Epithelial cell of esophagus (primary cell): Measurements from ENCODE around the gene CD52.
"Not testable (repeated sequence)": the region's sequence is repeated elsewhere in the genome, so short reads cannot be mapped to it uniquely, and the experiment has no call there.

Experiments used
- DNase-seq: peaks from one replicate; pipeline ENCODE4 v3.0.0; 2010; ENCODE audit warnings: low read depth
- H3K4me3 ChIP-seq: 2 replicates; pipeline ENCODE4 v1.5.1; 2011; ENCODE audit warnings: mild to moderate bottlenecking, low read length, control low read depth
- CTCF ChIP-seq: IDR thresholded peaks from 2 replicates; pipeline ENCODE4 v1.5.1; 2011; ENCODE audit warnings: low read depth, mild to moderate bottlenecking, low read length, control low read depth, inconsistent platforms; ENCODE audit not compliant: insufficient read depth; ENCODE audit errors: missing control alignments

Gene CD52

DNA sequence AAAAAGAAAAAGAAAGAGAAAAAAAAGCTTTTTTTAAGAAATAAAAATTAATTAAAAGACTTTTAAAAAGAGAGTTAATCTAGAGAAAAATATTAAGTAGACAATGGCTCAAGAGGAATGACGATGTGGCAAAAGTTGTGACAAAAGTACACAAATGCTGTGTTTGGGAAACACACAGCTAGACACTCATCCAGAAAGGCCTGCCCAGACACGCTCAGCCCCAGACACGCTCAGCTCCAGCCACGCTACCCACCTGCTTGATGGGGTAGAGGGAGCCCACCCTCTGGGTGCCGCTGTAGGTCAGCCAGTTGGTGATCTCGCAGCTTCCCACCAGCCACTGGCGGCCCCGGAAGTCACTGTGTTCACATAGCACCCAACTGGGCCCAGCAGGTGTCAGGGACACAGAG lies 10.2 kb downstream of the CD52 start:
- DNase-seq: peak; percentile 85
- TF ChIP-seq CTCF: no peak
- H3K4me3 ChIP-seq: no peak overlapping the region

DNA sequence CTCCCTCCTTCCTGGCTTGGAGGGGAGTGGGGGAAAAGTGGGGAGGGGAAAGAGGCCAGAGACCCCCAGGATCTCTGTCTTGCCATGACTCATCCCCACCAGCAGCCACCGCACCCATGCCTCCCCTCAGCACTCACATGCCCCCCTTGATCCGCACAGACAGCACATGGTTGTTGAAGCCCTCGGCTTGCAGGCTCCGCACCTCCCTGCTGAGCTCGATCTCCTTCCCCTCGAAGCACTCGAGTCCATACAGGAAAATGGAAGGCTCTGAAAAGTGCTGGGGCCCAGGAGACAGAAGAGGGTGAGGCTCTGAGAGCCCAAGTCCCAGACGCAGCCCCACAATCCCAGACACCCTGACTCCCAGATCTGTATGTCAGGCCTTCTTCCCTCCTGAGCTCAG lies 10.8 kb downstream of the CD52 start:
- DNase-seq: no peak

GRCh38 chr1:26329380-26329779 lies 11.6 kb downstream of the CD52 start:
- not testable (repeated sequence) for DNase-seq, H3K4me3 ChIP-seq

More for the DNA sequence above, 10.8 kb downstream of the CD52 start:
- no peak overlapping the region for H3K4me3 ChIP-seq
- no peak for TF ChIP-seq CTCF

GRCh38 chr1:26330276-26330675 lies 12.5 kb downstream of the CD52 start:
- H3K4me3 ChIP-seq: no peak overlapping the region
- DNase-seq: no peak
- TF ChIP-seq CTCF: no peak

GRCh38 chr1:26333312-26333711 lies 15.6 kb downstream of the CD52 start:
- DNase-seq, H3K4me3 ChIP-seq: not testable (repeated sequence)

GRCh38 chr1:26335774-26336476 lies 18.2 kb downstream of the CD52 start:
- peak overlapping the region; percentile 73 for H3K4me3 ChIP-seq
- no peak for TF ChIP-seq CTCF
- DNase-seq: no peak

GRCh38 chr1:26336477-26337205 lies 18.9 kb downstream of the CD52 start:
- no peak for TF ChIP-seq CTCF

DNA sequence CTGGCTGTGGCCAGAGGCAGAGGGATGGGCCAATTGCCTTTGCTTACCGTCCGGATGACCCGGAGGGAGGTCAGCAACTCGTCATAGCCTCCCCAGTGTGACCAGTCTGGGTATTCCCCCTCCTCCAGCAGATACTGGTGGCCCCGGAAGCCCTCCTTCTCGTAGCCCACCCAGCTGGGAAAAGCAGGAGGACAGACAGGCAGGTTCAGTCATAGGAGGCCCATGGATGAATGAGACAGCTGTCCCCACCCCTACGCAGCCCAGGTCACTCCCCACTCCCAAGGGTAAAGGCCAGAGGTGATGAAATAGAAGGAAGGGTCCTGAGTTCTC lies 19.4 kb downstream of the CD52 start:
- no peak for TF ChIP-seq CTCF
- no peak overlapping the region for H3K4me3 ChIP-seq
- no peak for DNase-seq

More at GRCh38 chr1:26336477-26337205, 18.9 kb downstream of the CD52 start:
- peak; percentile 95 for DNase-seq
- peak overlapping the region; percentile 73 for H3K4me3 ChIP-seq
